ENCODE results near the gene ZNF534. TPM values are rescaled to one million over a fixed set of nuclear protein-coding genes. Genes with fewer than 3 reads are reported as not detected.

Gene ZNF534
- total and polyA plus RNA-seq, 2 of the 8 experiments (the other 6 are each of a cell fraction or from before 2014, with no cell fraction given), result not detected

DNA sequence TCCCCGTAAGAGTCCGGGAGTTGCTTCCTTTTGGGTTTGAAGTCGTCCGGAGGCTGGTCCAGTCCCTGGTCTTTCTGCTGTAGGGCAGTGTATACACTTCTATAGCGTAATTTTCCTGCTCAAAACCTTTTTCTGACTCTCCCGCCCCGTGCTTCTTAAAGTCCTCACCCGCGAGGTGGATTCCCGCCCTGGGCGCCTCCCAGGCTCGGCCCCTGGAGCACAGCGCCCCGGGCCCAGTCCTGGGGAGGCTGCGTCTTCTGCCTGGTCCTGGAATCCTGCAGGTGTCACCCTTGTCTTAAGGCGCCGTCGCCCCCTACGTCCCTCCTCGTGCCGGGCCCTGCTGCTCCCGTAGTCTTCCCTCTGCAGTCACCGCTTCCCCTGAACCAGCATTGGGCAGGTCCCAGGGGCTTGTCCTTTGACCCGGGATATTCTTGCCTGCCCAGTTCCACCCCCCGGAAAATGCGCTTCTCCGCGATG lies 64.1 kb downstream of the ZNF534 start (continued):
- TF ChIP-seq, protein P1, sequence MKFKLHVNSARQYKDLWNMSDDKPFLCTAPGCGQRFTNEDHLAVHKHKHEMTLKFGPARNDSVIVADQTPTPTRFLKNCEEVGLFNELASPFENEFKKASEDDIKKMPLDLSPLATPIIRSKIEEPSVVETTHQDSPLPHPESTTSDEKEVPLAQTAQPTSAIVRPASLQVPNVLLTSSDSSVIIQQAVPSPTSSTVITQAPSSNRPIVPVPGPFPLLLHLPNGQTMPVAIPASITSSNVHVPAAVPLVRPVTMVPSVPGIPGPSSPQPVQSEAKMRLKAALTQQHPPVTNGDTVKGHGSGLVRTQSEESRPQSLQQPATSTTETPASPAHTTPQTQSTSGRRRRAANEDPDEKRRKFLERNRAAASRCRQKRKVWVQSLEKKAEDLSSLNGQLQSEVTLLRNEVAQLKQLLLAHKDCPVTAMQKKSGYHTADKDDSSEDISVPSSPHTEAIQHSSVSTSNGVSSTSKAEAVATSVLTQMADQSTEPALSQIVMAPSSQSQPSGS (IDR thresholded peaks at IDR 0.05; ENCODE audit: low read length), result no peak
- TF ChIP-seq RFX5 (IDR thresholded peaks at IDR 0.05; ENCODE audit: borderline replicate concordance, low read depth, low read length), result no peak
- TF ChIP-seq RNF2 (IDR thresholded peaks at IDR 0.05; ENCODE audit: borderline replicate concordance, low read depth, low read length, missing control alignments, poor library complexity, severe bottlenecking), result no peak
- TF ChIP-seq SIN3A (conservative IDR thresholded peaks at IDR 0.05 in 1 of 2, IDR thresholded peaks at IDR 0.05 in 1 of 2; ENCODE audit: low read depth in 1 of 2, low read length in 2 of 2), result peak in 1 of 2 experiments; percentile 59; a peak in 1 of 4 replicates
- TF ChIP-seq BACH1 (IDR thresholded peaks at IDR 0.05; ENCODE audit: low read length), result no peak
- TF ChIP-seq NANOG (IDR thresholded peaks at IDR 0.05; ENCODE audit: insufficient read depth, low read depth, low read length, poor library complexity, severe bottlenecking), result no peak
- no peak for TF ChIP-seq GTF2F1 (IDR thresholded peaks at IDR 0.05; ENCODE audit: borderline replicate concordance, low read depth, low read length)
- 0 out of 2 replicates have a peak, but pooled peaks have one; percentile 22 for TF ChIP-seq SUZ12 (IDR thresholded peaks at IDR 0.05; ENCODE audit: low read length)

All from H1 (cell line).